AG09309 (cell line): ENCODE results near the gene PPM1G.
A peak's percentile ranks its signal among the peaks of the same experiment; 100 is the strongest.

Experiments used
- DNase-seq: peaks from one replicate; pipeline ENCODE4 v3.0.0-alpha.2; 2010; ENCODE audit warnings: low read depth
- H3K4me3 ChIP-seq: 2 replicates; pipeline ENCODE4 v1.5.1; 2011; ENCODE audit warnings: mild to moderate bottlenecking, low read depth, low read length, moderate library complexity; ENCODE audit not compliant: control insufficient read depth
- CTCF ChIP-seq: IDR thresholded peaks from 2 replicates; pipeline ENCODE4 v1.5.1; 2011; ENCODE audit warnings: mild to moderate bottlenecking, low read depth, low read length, inconsistent platforms; ENCODE audit not compliant: insufficient read depth, control insufficient read depth; ENCODE audit errors: missing control alignments

The PPM1G gene, protein sequence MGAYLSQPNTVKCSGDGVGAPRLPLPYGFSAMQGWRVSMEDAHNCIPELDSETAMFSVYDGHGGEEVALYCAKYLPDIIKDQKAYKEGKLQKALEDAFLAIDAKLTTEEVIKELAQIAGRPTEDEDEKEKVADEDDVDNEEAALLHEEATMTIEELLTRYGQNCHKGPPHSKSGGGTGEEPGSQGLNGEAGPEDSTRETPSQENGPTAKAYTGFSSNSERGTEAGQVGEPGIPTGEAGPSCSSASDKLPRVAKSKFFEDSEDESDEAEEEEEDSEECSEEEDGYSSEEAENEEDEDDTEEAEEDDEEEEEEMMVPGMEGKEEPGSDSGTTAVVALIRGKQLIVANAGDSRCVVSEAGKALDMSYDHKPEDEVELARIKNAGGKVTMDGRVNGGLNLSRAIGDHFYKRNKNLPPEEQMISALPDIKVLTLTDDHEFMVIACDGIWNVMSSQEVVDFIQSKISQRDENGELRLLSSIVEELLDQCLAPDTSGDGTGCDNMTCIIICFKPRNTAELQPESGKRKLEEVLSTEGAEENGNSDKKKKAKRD

DNA sequence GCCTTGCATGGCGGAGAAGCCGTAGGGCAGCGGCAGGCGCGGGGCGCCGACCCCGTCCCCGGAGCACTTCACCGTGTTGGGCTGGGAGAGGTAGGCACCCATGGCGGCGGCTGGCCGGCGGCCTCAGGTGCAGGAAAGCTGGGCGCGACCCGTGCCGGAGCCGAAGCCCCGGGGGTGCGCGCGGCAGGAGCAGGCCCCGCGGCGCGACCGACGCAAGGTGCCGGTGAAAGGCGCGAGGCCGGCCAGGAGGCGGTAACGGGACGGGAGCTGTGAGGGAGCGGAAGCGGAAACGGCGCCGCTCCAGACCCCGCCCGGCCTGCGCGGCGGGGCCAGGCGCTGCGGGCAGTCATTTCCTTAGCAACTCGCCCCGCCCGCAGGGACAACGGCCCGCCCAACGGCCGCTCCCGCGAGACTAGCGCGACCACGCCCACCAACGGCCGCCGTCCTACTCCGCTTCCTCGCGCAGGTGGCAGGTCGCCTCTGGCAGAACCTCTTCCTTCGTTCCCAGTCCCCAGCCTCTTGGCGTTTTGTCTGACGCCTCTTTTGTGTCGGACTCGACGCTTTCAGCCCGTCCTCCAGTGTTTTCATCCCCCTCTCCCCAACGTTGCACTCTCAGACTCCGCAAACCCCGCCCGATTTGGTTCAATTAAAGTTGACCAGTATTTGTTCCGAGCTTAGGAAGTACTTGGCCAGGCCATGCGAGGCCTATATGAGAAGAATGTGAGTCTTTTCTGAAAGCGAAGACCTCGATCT, at the start of gene PPM1G:
TSS of gene PPM1G (minus strand) at position 271 of the 753 bp plus-strand sequence. CDS start at position 102, 169 bp downstream.
- no peak for TF ChIP-seq CTCF
- DNase-seq = peak; percentile 60
- peak within 1 kb of the TSS; percentile 100 for H3K4me3 ChIP-seq

GRCh38 chr2:27453968-27454367, 44.6 kb upstream of the PPM1G start:
- no peak for DNase-seq
- TF ChIP-seq CTCF = no peak
- no peak overlapping the region for H3K4me3 ChIP-seq

DNA sequence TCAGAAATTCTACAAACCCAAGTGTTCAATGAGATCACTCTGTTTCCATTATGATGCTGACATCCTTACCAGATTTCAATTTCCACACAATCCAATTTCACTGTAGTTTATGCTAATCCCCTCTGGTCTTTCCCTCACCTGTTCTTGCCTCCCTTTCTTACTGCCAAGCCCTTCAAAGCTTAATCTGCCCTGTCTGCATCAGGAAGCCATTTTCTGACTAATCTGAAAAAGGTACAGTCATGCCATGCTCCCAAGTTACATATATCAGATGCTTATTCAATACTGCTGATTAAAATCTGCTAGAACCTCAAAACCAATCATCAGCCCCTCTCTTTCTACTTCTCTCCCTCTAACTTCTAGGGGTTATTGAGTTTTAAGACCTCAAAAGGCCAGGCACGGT, 41.7 kb upstream of the PPM1G start:
- no peak for TF ChIP-seq CTCF
- no peak for DNase-seq
- no peak overlapping the region for H3K4me3 ChIP-seq

DNA sequence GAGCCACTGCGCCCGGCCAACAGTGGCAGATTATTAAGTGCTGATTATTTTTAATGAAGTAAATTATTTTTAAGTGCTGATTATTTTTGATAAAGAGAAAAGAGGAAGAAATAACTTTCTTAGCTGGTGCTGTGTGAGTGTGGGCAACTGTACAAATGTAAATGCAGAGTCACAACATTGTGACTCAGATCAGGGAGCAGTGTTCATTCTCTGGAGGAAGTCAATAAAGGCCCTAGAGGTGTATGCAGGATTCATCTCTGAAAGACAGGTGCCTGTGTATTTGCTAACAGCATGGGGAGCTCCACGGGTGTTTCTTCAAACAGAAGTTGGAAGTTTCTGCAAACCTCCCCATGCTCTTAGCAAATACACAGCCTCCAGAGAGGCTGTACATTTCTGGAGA, 39.0 kb upstream of the PPM1G start:
- TF ChIP-seq CTCF = no peak

DNA sequence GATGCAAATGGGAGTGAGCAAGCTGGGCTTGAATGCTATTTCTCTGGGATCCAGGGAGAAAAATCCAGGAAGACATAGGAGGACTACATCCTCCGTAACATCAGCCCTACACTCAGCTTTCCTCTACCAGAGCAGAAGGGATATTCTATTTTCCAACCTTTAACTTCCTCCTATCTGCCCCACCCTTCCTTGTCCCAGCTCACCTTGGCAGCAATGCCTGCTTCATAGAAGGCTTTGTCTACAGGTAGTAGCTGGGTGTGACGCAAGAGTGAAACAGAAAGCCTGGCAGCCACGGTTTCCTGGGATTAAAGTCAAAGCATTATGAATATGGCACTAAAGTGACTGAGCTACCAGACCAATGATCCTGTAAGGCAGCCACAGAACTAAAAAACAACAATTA, 36.7 kb upstream of the PPM1G start:
- H3K4me3 ChIP-seq = no peak overlapping the region
- TF ChIP-seq CTCF = no peak
- DNase-seq = no peak

More for the DNA sequence above, 39.0 kb upstream of the PPM1G start:
- DNase-seq = no peak
- no peak overlapping the region for H3K4me3 ChIP-seq

GRCh38 chr2:27445615-27446014, 36.2 kb upstream of the PPM1G start:
- TF ChIP-seq CTCF = no peak
- no peak overlapping the region for H3K4me3 ChIP-seq
- no peak for DNase-seq
